GM12872 (cell line): Measurements from ENCODE around the gene MFNG.

Source experiments
- TF ChIP-seq, protein P1 (sequence below): IDR thresholded peaks from 3 replicates; pipeline ENCODE4 v1.5.1; 2011; ENCODE audit warnings: low read depth, mild to moderate bottlenecking, low read length, moderate library complexity; ENCODE audit not compliant: insufficient read depth

Gene MFNG

DNA sequence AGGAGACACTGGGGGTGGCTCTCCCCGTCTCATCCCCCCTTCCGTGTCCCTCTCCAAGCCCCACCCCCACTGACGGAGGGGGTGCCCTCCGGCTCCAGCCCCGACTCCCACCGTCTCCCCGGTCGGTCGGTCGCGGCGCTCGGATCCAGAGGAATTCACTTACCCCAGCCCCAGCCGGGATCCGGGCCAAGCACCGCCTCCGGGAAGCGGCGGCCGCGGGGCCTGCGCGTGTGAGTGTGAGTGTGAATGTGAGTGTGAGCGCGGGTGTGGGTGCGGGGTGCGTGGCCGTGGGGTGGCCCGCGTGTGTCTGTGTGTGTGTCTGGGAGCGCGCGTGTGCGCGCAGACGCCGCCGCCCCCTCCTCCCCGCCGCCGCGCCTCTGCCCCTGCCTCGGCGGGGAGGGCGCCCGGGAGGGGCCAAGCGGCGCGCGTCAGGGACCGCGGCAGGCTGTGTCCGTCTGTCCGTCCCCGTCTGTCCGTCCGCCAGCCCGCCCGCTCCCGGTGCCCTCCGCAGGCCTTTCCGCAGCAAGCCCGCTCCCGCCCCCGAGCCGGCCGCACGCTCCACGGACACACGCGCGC lies 59.0 kb downstream of the MFNG start, which contains the start of gene ELFN2:
TSS of gene ELFN2 (minus strand) at position 345 of the 576 bp plus-strand sequence. CDS start 51,945 bp downstream, outside the sequence.
- TF ChIP-seq, protein P1, sequence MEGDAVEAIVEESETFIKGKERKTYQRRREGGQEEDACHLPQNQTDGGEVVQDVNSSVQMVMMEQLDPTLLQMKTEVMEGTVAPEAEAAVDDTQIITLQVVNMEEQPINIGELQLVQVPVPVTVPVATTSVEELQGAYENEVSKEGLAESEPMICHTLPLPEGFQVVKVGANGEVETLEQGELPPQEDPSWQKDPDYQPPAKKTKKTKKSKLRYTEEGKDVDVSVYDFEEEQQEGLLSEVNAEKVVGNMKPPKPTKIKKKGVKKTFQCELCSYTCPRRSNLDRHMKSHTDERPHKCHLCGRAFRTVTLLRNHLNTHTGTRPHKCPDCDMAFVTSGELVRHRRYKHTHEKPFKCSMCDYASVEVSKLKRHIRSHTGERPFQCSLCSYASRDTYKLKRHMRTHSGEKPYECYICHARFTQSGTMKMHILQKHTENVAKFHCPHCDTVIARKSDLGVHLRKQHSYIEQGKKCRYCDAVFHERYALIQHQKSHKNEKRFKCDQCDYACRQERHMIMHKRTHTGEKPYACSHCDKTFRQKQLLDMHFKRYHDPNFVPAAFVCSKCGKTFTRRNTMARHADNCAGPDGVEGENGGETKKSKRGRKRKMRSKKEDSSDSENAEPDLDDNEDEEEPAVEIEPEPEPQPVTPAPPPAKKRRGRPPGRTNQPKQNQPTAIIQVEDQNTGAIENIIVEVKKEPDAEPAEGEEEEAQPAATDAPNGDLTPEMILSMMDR, result no peak

DNA sequence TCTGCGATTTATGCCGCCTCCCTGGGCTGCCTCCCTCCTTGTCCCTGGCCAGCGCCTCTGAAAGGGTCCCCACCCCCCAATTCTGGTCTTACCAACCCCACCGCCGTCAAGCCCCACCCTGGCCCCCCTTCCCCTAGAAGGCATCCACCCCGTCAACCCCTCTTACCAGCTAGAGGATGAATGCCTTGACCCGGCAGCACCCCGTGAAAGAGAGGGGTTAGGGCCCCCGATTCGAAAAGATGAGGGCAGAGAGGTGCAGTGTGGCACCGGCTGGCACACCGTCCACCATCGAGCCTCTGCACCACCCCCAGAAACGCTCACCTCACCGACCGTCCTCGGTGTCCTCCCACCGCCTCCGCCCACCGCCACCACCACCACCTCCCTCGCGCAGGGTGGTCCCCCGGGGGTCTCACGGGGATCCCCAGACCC lies 59.5 kb downstream of the MFNG start:
- TF ChIP-seq, protein P1, result no peak

DNA sequence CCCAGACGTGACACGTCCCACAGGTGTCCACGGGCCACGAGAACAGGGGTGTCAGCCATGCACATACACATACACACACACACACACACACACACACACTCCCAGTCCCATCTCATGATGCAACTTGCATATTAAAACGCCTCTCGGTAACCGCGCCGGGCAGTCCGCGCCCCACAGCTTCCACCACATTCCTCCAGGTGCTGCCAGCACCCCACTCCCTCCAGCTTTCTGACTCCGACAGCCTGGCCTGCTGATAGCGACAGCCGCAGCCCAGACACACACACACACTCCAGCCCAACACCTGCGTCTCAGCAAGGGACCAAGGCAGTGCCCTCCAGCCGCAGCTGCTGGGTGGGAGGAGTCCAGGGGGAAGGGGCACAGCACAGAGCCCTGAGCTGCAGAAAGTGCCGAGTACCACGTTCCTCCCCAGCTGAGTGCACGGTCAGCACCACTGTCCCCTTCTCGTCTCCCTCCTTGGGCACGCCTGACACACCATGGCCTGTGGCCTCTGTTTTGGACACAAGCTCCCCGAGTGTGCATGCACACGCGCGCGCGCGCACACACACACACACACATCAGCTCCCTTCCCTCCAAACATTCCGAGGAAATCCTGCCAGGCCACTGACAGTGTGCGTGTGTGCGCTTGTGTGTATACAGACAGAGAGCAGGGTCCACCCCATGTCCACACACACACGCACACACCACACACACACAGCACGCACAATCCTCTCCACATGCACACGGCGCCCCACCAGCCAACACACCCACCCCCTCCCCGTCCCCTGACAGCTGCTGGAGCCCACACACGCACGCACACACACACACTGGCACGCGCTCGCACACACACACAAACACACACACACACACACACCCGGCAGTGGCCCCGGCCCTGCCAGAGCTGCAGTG lies 60.1 kb downstream of the MFNG start:
- TF ChIP-seq, protein P1, result no peak

DNA sequence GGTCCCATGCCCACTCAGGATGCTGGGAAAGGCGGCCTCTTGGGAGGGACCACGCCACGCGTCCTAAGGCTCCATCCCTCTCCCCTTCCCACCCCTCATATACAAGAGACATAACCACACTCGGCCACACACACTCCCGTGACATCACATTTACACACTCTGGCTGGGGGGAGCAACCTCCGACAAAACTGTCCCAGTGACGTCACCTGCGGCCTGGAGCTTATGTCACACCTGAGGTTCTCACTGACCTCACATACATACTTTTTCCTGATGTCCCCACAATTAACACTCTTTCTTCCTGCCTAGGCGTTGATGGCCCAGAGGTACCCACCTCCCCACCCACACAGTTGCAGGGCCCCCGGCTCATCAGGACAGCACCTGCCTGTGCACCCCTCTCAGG lies 60.8 kb downstream of the MFNG start:
- TF ChIP-seq, protein P1, result no peak

DNA sequence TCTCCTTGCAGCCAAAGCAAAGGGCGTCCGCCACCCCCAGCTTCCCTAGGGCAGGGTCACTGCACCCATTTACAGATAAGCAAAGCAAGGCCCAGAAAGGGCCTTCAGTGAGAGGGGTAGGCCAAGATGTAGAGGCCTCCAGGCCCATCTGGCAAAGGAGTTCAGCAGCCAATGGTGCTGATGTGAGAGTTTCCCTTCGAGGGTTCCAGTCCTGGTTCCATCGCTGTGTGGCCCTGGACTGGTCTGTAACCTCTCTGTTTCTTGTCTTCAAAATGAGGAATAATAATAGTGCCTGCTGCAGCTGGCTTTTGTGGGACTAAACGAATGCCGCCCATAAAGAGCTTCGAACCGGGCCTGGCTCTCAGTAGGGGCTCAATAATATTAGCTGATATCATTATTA lies 62.9 kb downstream of the MFNG start:
- TF ChIP-seq, protein P1, result no peak

DNA sequence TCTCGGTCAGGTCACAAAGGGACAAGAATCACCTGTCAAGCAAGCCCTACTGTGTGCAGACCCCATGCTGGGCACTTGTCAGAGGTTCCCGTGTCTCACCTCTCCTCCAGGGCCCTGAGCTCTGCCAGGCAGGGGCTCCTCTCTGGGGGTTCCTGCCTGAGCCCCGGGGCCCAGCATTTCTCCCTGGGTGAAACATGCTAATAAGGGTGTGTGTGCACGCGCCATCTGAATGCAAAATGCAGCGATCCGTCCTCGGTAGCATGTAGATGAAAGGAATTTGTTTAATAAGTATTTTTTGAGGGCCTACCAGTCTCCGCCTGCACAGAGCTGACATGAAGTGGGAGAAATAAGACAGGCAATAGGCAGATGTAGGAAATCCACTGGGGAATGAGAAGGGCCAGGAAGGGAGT lies 64.7 kb downstream of the MFNG start:
- TF ChIP-seq, protein P1, result no peak

DNA sequence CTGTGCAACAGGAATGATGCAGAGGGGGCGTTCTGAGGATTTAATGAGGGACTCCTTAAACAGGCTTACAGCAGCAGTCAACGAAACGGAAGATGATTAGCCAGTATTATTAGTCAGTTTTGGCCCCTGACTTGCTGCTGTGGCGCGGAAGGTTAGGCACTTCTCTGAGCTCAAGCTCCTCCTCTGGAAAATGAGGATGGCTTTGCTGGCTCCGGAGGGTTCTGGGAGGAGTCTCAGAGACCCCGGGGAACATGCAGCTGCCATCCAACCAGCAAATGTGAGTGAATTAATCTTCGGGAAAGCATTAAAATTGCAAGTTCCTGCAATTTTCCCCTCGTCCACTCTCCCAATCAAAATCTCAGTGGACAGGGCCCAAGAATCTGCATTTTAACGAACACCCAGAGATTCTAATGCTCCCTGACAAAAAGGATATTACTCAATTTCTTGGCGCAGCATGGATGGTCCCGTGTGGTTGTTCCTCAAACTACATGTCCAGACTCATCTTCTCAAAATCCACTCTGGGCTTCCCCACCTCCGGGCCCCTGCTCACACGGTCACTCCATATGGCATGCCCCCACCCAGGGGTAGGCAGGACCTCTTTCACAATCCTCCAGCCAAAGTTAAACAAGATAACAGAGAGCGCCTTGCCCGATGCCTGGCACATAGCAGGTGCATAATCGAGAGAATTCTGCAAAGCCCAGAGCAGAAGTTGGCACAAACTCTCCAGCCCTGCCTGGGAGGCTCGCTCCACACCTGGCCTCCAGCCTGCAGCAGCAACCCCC lies 65.3 kb downstream of the MFNG start:
- TF ChIP-seq, protein P1, result no peak
